ENCODE measurements around the gene EPS8L3. TPM values are rescaled to one million over a fixed set of nuclear protein-coding genes. Genes with fewer than 3 reads are reported as not detected.

Gene EPS8L3
- total and polyA plus RNA-seq, 9 of the 15 experiments (the other 6 are each of a cell fraction or from before 2014, with no cell fraction given) = 0.09 to 0.42 (median 0.14) TPM; not detected in 5

DNA sequence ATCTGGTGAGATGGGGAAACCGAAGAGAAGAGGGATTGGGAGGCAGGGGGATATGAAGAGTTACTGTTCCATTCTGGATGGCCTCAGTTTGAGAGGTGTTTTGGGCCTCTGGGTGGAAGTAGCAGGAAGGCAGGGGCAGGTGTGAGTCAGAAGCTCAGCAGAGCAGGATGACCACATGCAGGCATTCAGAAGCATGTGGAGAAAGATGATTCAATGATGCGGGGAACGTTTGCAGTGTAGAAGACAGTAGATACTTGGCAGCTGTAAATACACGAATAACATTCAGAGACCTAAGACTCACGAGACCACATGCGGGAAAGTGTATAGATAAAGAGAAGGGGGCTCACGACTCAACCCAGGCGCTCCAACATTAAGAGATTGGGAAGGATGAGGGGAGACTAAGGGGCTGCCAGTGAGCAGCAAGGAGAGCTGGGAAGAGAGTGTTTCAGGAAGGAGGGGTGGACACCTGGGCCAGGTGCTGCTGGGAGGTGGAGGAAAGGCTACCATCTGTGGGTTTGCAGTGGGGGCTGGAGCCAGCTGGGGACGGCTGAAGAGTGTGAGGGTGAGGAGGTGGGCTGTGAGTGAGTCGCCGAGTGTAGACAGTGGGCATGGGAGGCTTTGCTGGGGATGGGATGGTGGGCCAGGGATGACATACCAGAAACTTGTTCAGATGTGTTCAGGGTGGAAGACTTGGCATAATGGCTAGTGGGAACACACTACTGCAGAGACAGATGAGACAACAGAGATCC lies 5.8 kb upstream of the EPS8L3 start:
- BruUV-seq (replicated peaks) = no TSS peak
- Histone ChIP-seq H3K27me3 (ENCODE audit: control insufficient read depth in 2 of 2, insufficient read depth in 2 of 2, low read length in 2 of 2) (peaks cover 5 to 30% of the 10 kb centered on the region in 2 experiments), H3K27ac (ENCODE audit: extremely low read depth, low read depth, low read length) (no peak overlapping the region), H3K4me2 (ENCODE audit: insufficient read depth, low read length) (no peak overlapping the region), H3K36me3 (ENCODE audit: control insufficient read depth, insufficient read depth, low read length) (no peaks in the 10 kb centered on the region), H3K4me3 (no peak overlapping the region), H3K9me1 (ENCODE audit: control insufficient read depth, insufficient read depth, low read length) (no peaks in the 10 kb centered on the region), H3K9me3 (replicated peaks; ENCODE audit: control insufficient read depth, insufficient read depth, low read depth, low read length) (no peaks in the 10 kb centered on the region), H2AFZ (ENCODE audit: low read depth, low read length) (no peak overlapping the region), H3K4me1 (replicated peaks in 1 of 2; ENCODE audit: control insufficient read depth in 2 of 2, insufficient read depth in 2 of 2, low read length in 2 of 2) (peaks cover 11 to 12% of the 10 kb centered on the region in 2 experiments; a peak in 4 of 5 replicates), H4K20me1 (replicated peaks; ENCODE audit: control insufficient read depth, insufficient read depth, low read length) (no peaks in the 10 kb centered on the region), H3K79me2 (ENCODE audit: control insufficient read depth, insufficient read depth, low read length) (no peaks in the 10 kb centered on the region), H3K9ac (ENCODE audit: insufficient read depth in 1 of 2, low read depth in 2 of 2, low read length in 2 of 2) (no peak overlapping the region)
- POLR2A ChIA-PET = interaction anchor here (0.6 to 10.2 kb wide), 4 partner anchors 131 to 228 kb away, joined by 3 to 99 read pairs (median 4); partner anchors contain the start of gene AHCYL1
- 19% methylated on average over 11 of the region's 11 CpGs for WGBS (ENCODE audit: insufficient coverage, low coverage, missing lambda C conversion rate)
- no peak for FAIRE-seq
- in situ Hi-C loops (cut with MboI) = loop anchor here (5.0 kb wide), 1 partner anchor 127 kb away; no protein-coding TSS in a partner anchor
- DNase-seq (ENCODE audit: extremely low read depth in 1 of 4, low spot score in 3 of 4) = no peak
- no peak for ATAC-seq
- intact Hi-C loops (cut with micrococcal nuclease) = no loop called here
- CTCF ChIA-PET (ENCODE audit: low intra/inter-chr PET ratio) = interaction anchor here (1.4 kb wide), 1 partner anchor 223 kb away, joined by 3 read pairs; no protein-coding TSS in a partner anchor
- TF ChIP-seq ZNF583 (CRISPR knock-in tag; IDR thresholded peaks at IDR 0.05) = no peak
- TF ChIP-seq NFXL1 (CRISPR knock-in tag; IDR thresholded peaks at IDR 0.05) = no peak
- no peak for TF ChIP-seq HMG20B (CRISPR knock-in tag; IDR thresholded peaks at IDR 0.05)
- TF ChIP-seq ZNF384 (IDR thresholded peaks at IDR 0.05; ENCODE audit: low read depth, low read length) = no peak
- TF ChIP-seq, protein P1, sequence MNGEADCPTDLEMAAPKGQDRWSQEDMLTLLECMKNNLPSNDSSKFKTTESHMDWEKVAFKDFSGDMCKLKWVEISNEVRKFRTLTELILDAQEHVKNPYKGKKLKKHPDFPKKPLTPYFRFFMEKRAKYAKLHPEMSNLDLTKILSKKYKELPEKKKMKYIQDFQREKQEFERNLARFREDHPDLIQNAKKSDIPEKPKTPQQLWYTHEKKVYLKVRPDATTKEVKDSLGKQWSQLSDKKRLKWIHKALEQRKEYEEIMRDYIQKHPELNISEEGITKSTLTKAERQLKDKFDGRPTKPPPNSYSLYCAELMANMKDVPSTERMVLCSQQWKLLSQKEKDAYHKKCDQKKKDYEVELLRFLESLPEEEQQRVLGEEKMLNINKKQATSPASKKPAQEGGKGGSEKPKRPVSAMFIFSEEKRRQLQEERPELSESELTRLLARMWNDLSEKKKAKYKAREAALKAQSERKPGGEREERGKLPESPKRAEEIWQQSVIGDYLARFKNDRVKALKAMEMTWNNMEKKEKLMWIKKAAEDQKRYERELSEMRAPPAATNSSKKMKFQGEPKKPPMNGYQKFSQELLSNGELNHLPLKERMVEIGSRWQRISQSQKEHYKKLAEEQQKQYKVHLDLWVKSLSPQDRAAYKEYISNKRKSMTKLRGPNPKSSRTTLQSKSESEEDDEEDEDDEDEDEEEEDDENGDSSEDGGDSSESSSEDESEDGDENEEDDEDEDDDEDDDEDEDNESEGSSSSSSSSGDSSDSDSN (IDR thresholded peaks at IDR 0.05; ENCODE audit: borderline replicate concordance in 1 of 2, low read depth in 2 of 2, low read length in 2 of 2) = no peak
- no peak for TF ChIP-seq PCBP2 (IDR thresholded peaks at IDR 0.05; ENCODE audit: low read depth, low read length, poor library complexity, severe bottlenecking)
- no peak for TF ChIP-seq ZFX (CRISPR knock-in tag; IDR thresholded peaks at IDR 0.05)
- TF ChIP-seq HNRNPK (IDR thresholded peaks at IDR 0.05; ENCODE audit: low read depth, low read length, poor library complexity, severe bottlenecking) = no peak
- peak; percentile 48; the same call in 1 of the 2 replicates for TF ChIP-seq JUN (IDR thresholded peaks at IDR 0.05; ENCODE audit: borderline replicate concordance, low read depth, low read length)
- TF ChIP-seq JUN (CRISPR knock-in tag; IDR thresholded peaks at IDR 0.05; ENCODE audit: borderline replicate concordance) = no peak
- TF ChIP-seq SRF (CRISPR knock-in tag; IDR thresholded peaks at IDR 0.05) = no peak
- TF ChIP-seq FOSL1 (tag; conservative IDR thresholded peaks at IDR 0.05) = 0 out of 2 replicates have a peak, but pooled peaks have one; percentile 22
- TF ChIP-seq, protein P2, sequence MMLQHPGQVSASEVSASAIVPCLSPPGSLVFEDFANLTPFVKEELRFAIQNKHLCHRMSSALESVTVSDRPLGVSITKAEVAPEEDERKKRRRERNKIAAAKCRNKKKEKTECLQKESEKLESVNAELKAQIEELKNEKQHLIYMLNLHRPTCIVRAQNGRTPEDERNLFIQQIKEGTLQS (IDR thresholded peaks at IDR 0.05) = peak; percentile 67
- TF ChIP-seq, protein P2 (CRISPR knock-in tag; conservative IDR thresholded peaks at IDR 0.05) = no peak
- no peak for TF ChIP-seq SAFB2 (IDR thresholded peaks at IDR 0.05; ENCODE audit: borderline replicate concordance, low read depth, low read length, severe bottlenecking)
- TF ChIP-seq, protein P3, sequence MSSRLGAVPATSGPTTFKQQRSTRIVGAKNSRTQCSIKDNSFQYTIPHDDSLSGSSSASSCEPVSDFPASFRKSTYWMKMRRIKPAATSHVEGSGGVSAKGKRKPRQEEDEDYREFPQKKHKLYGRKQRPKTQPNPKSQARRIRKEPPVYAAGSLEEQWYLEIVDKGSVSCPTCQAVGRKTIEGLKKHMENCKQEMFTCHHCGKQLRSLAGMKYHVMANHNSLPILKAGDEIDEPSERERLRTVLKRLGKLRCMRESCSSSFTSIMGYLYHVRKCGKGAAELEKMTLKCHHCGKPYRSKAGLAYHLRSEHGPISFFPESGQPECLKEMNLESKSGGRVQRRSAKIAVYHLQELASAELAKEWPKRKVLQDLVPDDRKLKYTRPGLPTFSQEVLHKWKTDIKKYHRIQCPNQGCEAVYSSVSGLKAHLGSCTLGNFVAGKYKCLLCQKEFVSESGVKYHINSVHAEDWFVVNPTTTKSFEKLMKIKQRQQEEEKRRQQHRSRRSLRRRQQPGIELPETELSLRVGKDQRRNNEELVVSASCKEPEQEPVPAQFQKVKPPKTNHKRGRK (tag; IDR thresholded peaks at IDR 0.05) = no peak
- TF ChIP-seq FOXK2 (conservative IDR thresholded peaks at IDR 0.05 in 1 of 2, IDR thresholded peaks at IDR 0.05 in 1 of 2; ENCODE audit: low read depth in 2 of 2) = no peak
